Sigmoid colon (tissue), 7 donors: Measurements from ENCODE around the gene CDK6. TPM values are rescaled to one million over a fixed set of nuclear protein-coding genes. Genes with fewer than 3 reads are reported as not detected.

Experiments used
- DNase-seq: peaks from one replicate; pipeline ENCODE4 v3.0.0-alpha.2; 2019
- H3K27ac ChIP-seq, 4 donors: fragments of 200-600 bp; sonication (generic); one replicate each; pipeline ENCODE4 v1.5.1; 2016 to 2019; ENCODE audit warnings: mild to moderate bottlenecking in 1 of 4
- H3K27me3 ChIP-seq, 3 donors: fragments of 200-600 bp; sonication (generic); one replicate each; pipeline ENCODE4 v1.5.1; 2019; ENCODE audit warnings: mild to moderate bottlenecking in 1 of 3
- H3K36me3 ChIP-seq, 4 donors: fragments of 200-600 bp; sonication (generic); one replicate each; pipeline ENCODE4 v1.5.1; 2016 to 2019
- H3K4me1 ChIP-seq, 4 donors: fragments of 200-600 bp; sonication (generic); one replicate each; pipeline ENCODE4 v1.5.1; 2017 to 2019
- H3K4me3 ChIP-seq, 4 donors: fragments of 200-600 bp; sonication (generic); one replicate each; pipeline ENCODE4 v1.5.1; 2017 to 2019; ENCODE audit warnings: mild to moderate bottlenecking in 2 of 4, moderate library complexity in 1 of 4
- H3K9me3 ChIP-seq, 4 donors: fragments of 200-600 bp in 3 of 4; sonication (generic) in 3 of 4; one replicate each; pipeline versions ENCODE4 v1.5.1 to v1.6.1; 2013 to 2019
- EP300 ChIP-seq, 4 donors: sonication (generic); formaldehyde crosslinking; IDR thresholded peaks; one replicate each; pipeline ENCODE4 v1.6.1; 2017; ENCODE audit warnings: antibody characterized with exemption in 4 of 4
- POLR2A ChIP-seq, 2 donors: fragments of 450-650 bp; IDR thresholded peaks; one replicate each; pipeline ENCODE4 v1.6.1; 2016; ENCODE audit warnings: antibody characterized with exemption in 2 of 2, mild to moderate bottlenecking in 2 of 2, moderate library complexity in 2 of 2
- POLR2AphosphoS5 ChIP-seq, 4 donors: sonication (generic); formaldehyde crosslinking; IDR thresholded peaks; one replicate each; pipeline ENCODE4 v1.6.1; 2017; ENCODE audit warnings: antibody characterized with exemption in 4 of 4
- WGBS, 2 donors: extraction: QIAGEN DNeasy Blood & Tissue Kit; methylation state at CpG; one replicate each; pipeline ENCODE4 v1.1.7; 2013; 5-methylcytosine and 5-hydroxymethylcytosine counted together
- intact Hi-C: fragments of 100-400 bp; cut with DNase I; formaldehyde crosslinking; loops from one replicate; pipeline ENCODE4 v1.15.1; 2023
- polyA plus RNA-seq, 3 donors: library from polyadenylated mRNA; stranded (reverse); fragments of 200-250 nt; gene quantifications; one replicate each; pipeline ENCODE4 v1.2.3, GENCODE V29; 2013
- total RNA-seq, 4 donors: library from RNA; depleted of rRNA; stranded (reverse); fragments of >200 nt; gene quantifications; one replicate each; pipeline ENCODE4 v1.1.0, GENCODE V29; 2016
- TF ChIP-seq, protein P1 (sequence below), 4 experiments: fragments of 450-650 bp in 3 of 4; fragments of 200-600 bp in 1 of 4; IDR thresholded peaks; one replicate each; pipeline ENCODE4 v1.5.1; 2016 to 2019; ENCODE audit warnings: antibody characterized with exemption in 4 of 4, mild to moderate bottlenecking in 3 of 4, moderate library complexity in 2 of 4
- donor health status: healthy with polysubstance abuse.
- donor health status: Bipolar disorder and iron deficiency.
- donor health status: healthy.

CDK6 gene
- total and polyA plus RNA-seq, 7 donors, result 2.4 to 25.8 (median 13.3) TPM

DNA sequence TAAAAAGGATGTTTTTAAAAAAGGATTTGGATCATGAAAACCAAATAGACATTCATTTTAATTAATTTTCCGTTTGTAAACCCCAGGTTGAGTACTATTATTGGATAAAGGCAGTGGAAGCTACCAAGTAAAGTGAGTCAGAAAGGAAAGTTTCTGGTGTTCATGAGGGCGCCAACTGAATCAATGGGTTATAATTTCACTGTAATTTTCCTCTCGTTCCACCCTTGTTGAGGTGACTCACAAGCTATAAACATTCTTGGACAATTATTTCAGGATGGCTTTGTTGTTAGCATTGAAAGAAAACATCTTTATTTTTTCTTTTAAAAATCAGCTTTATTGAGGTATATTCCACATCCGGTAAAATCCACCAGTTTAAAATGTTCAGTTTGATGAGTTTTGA, 241.1 kb downstream of the CDK6 start:
- intact Hi-C loops, result no loop called here
- no peak overlapping the region for H3K27ac ChIP-seq
- H3K36me3 ChIP-seq, result no peaks in the 10 kb centered on the region
- no peak for TF ChIP-seq POLR2AphosphoS5 (IDR thresholded peaks at IDR 0.05)
- no peak for TF ChIP-seq POLR2A (IDR thresholded peaks at IDR 0.05)
- TF ChIP-seq, protein P1, sequence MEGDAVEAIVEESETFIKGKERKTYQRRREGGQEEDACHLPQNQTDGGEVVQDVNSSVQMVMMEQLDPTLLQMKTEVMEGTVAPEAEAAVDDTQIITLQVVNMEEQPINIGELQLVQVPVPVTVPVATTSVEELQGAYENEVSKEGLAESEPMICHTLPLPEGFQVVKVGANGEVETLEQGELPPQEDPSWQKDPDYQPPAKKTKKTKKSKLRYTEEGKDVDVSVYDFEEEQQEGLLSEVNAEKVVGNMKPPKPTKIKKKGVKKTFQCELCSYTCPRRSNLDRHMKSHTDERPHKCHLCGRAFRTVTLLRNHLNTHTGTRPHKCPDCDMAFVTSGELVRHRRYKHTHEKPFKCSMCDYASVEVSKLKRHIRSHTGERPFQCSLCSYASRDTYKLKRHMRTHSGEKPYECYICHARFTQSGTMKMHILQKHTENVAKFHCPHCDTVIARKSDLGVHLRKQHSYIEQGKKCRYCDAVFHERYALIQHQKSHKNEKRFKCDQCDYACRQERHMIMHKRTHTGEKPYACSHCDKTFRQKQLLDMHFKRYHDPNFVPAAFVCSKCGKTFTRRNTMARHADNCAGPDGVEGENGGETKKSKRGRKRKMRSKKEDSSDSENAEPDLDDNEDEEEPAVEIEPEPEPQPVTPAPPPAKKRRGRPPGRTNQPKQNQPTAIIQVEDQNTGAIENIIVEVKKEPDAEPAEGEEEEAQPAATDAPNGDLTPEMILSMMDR (IDR thresholded peaks at IDR 0.05), result no peak
- TF ChIP-seq EP300 (IDR thresholded peaks at IDR 0.05), result no peak
- H3K4me1 ChIP-seq, result peaks cover 0 to 6% (median 4%) of the 10 kb centered on the region in 4 donors
- 56 to 77% methylated on average over 4 of the region's 4 CpGs for WGBS, 2 donors
- DNase-seq, result no peak
- no peak overlapping the region for H3K4me3 ChIP-seq
- no peaks in the 10 kb centered on the region for H3K9me3 ChIP-seq
- no peaks in the 10 kb centered on the region for H3K27me3 ChIP-seq

- TF ChIP-seq POLR2A (IDR thresholded peaks at IDR 0.05), result no peak
- TF ChIP-seq, protein P1 (IDR thresholded peaks at IDR 0.05), result no peak
- no peak for TF ChIP-seq EP300 (IDR thresholded peaks at IDR 0.05)
- no peak for TF ChIP-seq POLR2AphosphoS5 (IDR thresholded peaks at IDR 0.05)
- 98 to 99% methylated on average over 3 of the region's 3 CpGs for WGBS, 2 donors
- intact Hi-C loops, result no loop called here
- no peaks in the 10 kb centered on the region for H3K27me3 ChIP-seq
- no peak for DNase-seq
- H3K4me3 ChIP-seq, result no peak overlapping the region
- H3K4me1 ChIP-seq, result peaks cover 0 to 6% (median 4%) of the 10 kb centered on the region in 4 donors
- no peaks in the 10 kb centered on the region for H3K36me3 ChIP-seq
- H3K27ac ChIP-seq, result no peak overlapping the region
- no peaks in the 10 kb centered on the region for H3K9me3 ChIP-seq
These were observed 241.6 kb downstream of the CDK6 start for GRCh38 chr7:92594746-92595145.

GRCh38 chr7:92590711-92591310, 245.6 kb downstream of the CDK6 start:
- Histone ChIP-seq H3K4me1 (peaks cover 0 to 39% (median 37%) of the 10 kb centered on the region in 4 donors), H3K27ac (peak overlapping the region in 3 of 4 donors; percentile 88 to 93 (median 92)), H3K27me3 (no peaks in the 10 kb centered on the region), H3K36me3 (no peaks in the 10 kb centered on the region), H3K9me3 (no peaks in the 10 kb centered on the region), H3K4me3 (peak overlapping the region; percentile 84 to 89 (median 86))
- intact Hi-C loops, result no loop called here
- 23 to 37% methylated on average over 19 of the region's 19 CpGs for WGBS, 2 donors
- no peak for DNase-seq
- no peak for TF ChIP-seq EP300 (IDR thresholded peaks at IDR 0.05)
- no peak for TF ChIP-seq POLR2AphosphoS5 (IDR thresholded peaks at IDR 0.05)

- WGBS, 2 donors, result 33 to 47% methylated on average over 7 of the region's 7 CpGs
- H3K4me1 ChIP-seq, result peaks cover 0 to 56% (median 39%) of the 10 kb centered on the region in 4 donors
- H3K9me3 ChIP-seq, result no peaks in the 10 kb centered on the region
- H3K4me3 ChIP-seq, result peak overlapping the region; percentile 84 to 89 (median 86)
- no peaks in the 10 kb centered on the region for H3K27me3 ChIP-seq
- intact Hi-C loops, result loop anchor here (2.0 kb wide), 1 partner anchor 60 kb away; the partner anchor contains the start of genes PEX1 and RBM48
- no peaks in the 10 kb centered on the region for H3K36me3 ChIP-seq
- H3K27ac ChIP-seq, result peak overlapping the region; percentile 88 to 93 (median 92)
- TF ChIP-seq POLR2A (IDR thresholded peaks at IDR 0.05) (no peak), POLR2AphosphoS5 (IDR thresholded peaks at IDR 0.05) (no peak), EP300 (IDR thresholded peaks at IDR 0.05) (no peak)
- TF ChIP-seq, protein P1 (IDR thresholded peaks at IDR 0.05), result no peak
- no peak for DNase-seq
These were observed 247.3 kb downstream of the CDK6 start for GRCh38 chr7:92589056-92589455.

DNA sequence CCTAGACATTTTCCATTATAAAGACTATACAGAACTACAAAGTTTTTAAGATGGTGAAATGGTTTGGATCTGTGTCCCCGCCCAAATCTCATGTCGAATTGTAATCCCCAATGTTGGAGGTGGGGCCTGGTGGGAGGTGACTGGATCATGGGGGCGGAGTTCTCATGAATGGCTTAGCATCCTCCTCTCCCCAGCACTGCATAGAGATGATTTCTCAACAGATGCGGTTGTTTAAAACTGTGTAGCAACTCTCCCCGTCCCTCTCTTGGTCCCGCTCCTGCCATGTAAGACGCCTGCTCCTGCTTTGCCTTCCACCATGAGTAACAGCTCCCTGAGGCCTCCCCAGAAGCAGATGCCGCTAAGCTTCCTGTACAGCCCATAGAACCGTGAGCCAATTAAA, 247.8 kb downstream of the CDK6 start:
- DNase-seq, result no peak
- peak overlapping the region in 1 of 4 donors; percentile 92 for H3K27ac ChIP-seq
- whole genome bisulfite sequencing, 2 donors, result 81 to 84% methylated on average over 9 of the region's 9 CpGs
- H3K4me1 ChIP-seq, result peaks cover 0 to 56% (median 39%) of the 10 kb centered on the region in 4 donors
- intact Hi-C loops, result loop anchor here (2.0 kb wide), 1 partner anchor 60 kb away; the partner anchor contains the start of genes PEX1 and RBM48
- H3K36me3 ChIP-seq, result no peaks in the 10 kb centered on the region
- TF ChIP-seq POLR2AphosphoS5 (IDR thresholded peaks at IDR 0.05) (no peak), EP300 (IDR thresholded peaks at IDR 0.05) (no peak), POLR2A (IDR thresholded peaks at IDR 0.05) (no peak)
- TF ChIP-seq, protein P1 (IDR thresholded peaks at IDR 0.05), result no peak
- no peaks in the 10 kb centered on the region for H3K9me3 ChIP-seq
- H3K27me3 ChIP-seq, result no peaks in the 10 kb centered on the region
- H3K4me3 ChIP-seq, result peak overlapping the region in 2 of 4 donors; percentile 87 to 89
